Gastrocnemius medialis (tissue), 4 donors: Measurements from ENCODE around the gene TENM3.

Experiments used
- POLR2A ChIP-seq, 2 donors: fragments of 450-650 bp; IDR thresholded peaks; one replicate each; pipeline ENCODE4 v1.6.1; 2017; ENCODE audit warnings: antibody characterized with exemption in 2 of 2, mild to moderate bottlenecking in 2 of 2, moderate library complexity in 2 of 2
- TF ChIP-seq, protein P1 (sequence below), 5 experiments: fragments of 450-650 bp in 3 of 5; fragments of 200-600 bp in 2 of 5; sonication (generic) in 2 of 5; IDR thresholded peaks in 4 of 5; conservative IDR thresholded peaks in 1 of 5; 1 replicate in 4 of 5; 2 replicates in 1 of 5; pipeline ENCODE4 v1.5.1; 2016 to 2019; ENCODE audit warnings: antibody characterized with exemption in 5 of 5, mild to moderate bottlenecking in 3 of 5, moderate library complexity in 3 of 5

GRCh38 chr4:182818926-182819730 is 575.9 kb downstream of the TENM3 start:
- TF ChIP-seq POLR2A (IDR thresholded peaks at IDR 0.05), result no peak
- TF ChIP-seq, protein P1, sequence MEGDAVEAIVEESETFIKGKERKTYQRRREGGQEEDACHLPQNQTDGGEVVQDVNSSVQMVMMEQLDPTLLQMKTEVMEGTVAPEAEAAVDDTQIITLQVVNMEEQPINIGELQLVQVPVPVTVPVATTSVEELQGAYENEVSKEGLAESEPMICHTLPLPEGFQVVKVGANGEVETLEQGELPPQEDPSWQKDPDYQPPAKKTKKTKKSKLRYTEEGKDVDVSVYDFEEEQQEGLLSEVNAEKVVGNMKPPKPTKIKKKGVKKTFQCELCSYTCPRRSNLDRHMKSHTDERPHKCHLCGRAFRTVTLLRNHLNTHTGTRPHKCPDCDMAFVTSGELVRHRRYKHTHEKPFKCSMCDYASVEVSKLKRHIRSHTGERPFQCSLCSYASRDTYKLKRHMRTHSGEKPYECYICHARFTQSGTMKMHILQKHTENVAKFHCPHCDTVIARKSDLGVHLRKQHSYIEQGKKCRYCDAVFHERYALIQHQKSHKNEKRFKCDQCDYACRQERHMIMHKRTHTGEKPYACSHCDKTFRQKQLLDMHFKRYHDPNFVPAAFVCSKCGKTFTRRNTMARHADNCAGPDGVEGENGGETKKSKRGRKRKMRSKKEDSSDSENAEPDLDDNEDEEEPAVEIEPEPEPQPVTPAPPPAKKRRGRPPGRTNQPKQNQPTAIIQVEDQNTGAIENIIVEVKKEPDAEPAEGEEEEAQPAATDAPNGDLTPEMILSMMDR (IDR thresholded peaks at IDR 0.05 in 4 of 5, conservative IDR thresholded peaks at IDR 0.05 in 1 of 5), result no peak
